Measurements from ENCODE around the gene SLC39A13.

Gene SLC39A13

GRCh38 chr11:47460571-47461235, 52.3 kb downstream of the SLC39A13 start:
- DNase-seq: no peak
- H3K4me3 ChIP-seq (ENCODE audit: low read length): no peak overlapping the region
- H3K36me3 ChIP-seq (replicated peaks; ENCODE audit: insufficient read depth, low read length): no peaks in the 10 kb centered on the region
- H3K79me2 ChIP-seq (ENCODE audit: low read length): 0 out of 2 replicates have a peak, but pooled peaks cover 4% of the 10 kb centered on the region
- H3K9me3 ChIP-seq (replicated peaks; ENCODE audit: insufficient read depth, low read length): no peaks in the 10 kb centered on the region
- no peak overlapping the region for H3K9ac ChIP-seq (ENCODE audit: low read length)
- H3F3A ChIP-seq (ENCODE audit: insufficient read depth, low read length): no peaks in the 10 kb centered on the region
- no peaks in the 10 kb centered on the region for H3K9me2 ChIP-seq (replicated peaks; ENCODE audit: insufficient read depth, low read length)
- H2AFZ ChIP-seq (ENCODE audit: low read length): no peak overlapping the region
- TF ChIP-seq EZH2 (optimal IDR thresholded peaks at IDR 0.05; ENCODE audit: low read depth, low read length) (no peak), EZH2phosphoT487 (IDR thresholded peaks at IDR 0.05; ENCODE audit: low read length) (no peak), CTCF (IDR thresholded peaks at IDR 0.05; ENCODE audit: low read length) (no peak)
- H4K20me1 ChIP-seq (ENCODE audit: insufficient read depth, low read length): no peaks in the 10 kb centered on the region
- no peaks in the 10 kb centered on the region for H3K27me3 ChIP-seq (replicated peaks; ENCODE audit: insufficient read depth, low read length)
- no peak overlapping the region for H3K4me2 ChIP-seq (ENCODE audit: low read depth, low read length)
- H3K4me1 ChIP-seq (ENCODE audit: low read length): no peaks in the 10 kb centered on the region
- no peak overlapping the region for H3K27ac ChIP-seq (ENCODE audit: low read length)

GRCh38 chr11:47461876-47462275, 53.5 kb downstream of the SLC39A13 start:
- DNase-seq: no peak
- Histone ChIP-seq H3K36me3 (replicated peaks; ENCODE audit: insufficient read depth, low read length) (no peaks in the 10 kb centered on the region), H3K9me3 (replicated peaks; ENCODE audit: insufficient read depth, low read length) (no peaks in the 10 kb centered on the region), H3K79me2 (ENCODE audit: low read length) (0 out of 2 replicates have a peak, but pooled peaks cover 7% of the 10 kb centered on the region), H3K9ac (ENCODE audit: low read length) (no peak overlapping the region), H3K9me2 (replicated peaks; ENCODE audit: insufficient read depth, low read length) (no peaks in the 10 kb centered on the region), H3K4me1 (ENCODE audit: low read length) (no peaks in the 10 kb centered on the region), H3F3A (ENCODE audit: insufficient read depth, low read length) (no peaks in the 10 kb centered on the region), H3K4me3 (ENCODE audit: low read length) (no peak overlapping the region), H4K20me1 (ENCODE audit: insufficient read depth, low read length) (no peaks in the 10 kb centered on the region), H3K4me2 (ENCODE audit: low read depth, low read length) (no peak overlapping the region), H3K27me3 (replicated peaks; ENCODE audit: insufficient read depth, low read length) (no peaks in the 10 kb centered on the region), H3K27ac (ENCODE audit: low read length) (no peak overlapping the region), H2AFZ (ENCODE audit: low read length) (no peak overlapping the region)
- TF ChIP-seq EZH2phosphoT487 (IDR thresholded peaks at IDR 0.05; ENCODE audit: low read length): no peak
- no peak for TF ChIP-seq EZH2 (optimal IDR thresholded peaks at IDR 0.05; ENCODE audit: low read depth, low read length)
- no peak for TF ChIP-seq CTCF (IDR thresholded peaks at IDR 0.05; ENCODE audit: low read length)

GRCh38 chr11:47464483-47464882, 56.1 kb downstream of the SLC39A13 start:
- DNase-seq: no peak
- H3K4me2 ChIP-seq (ENCODE audit: low read depth, low read length): no peak overlapping the region
- H4K20me1 ChIP-seq (ENCODE audit: insufficient read depth, low read length): no peaks in the 10 kb centered on the region
- no peaks in the 10 kb centered on the region for H3K27me3 ChIP-seq (replicated peaks; ENCODE audit: insufficient read depth, low read length)
- H3F3A ChIP-seq (ENCODE audit: insufficient read depth, low read length): no peaks in the 10 kb centered on the region
- no peak overlapping the region for H2AFZ ChIP-seq (ENCODE audit: low read length)
- H3K79me2 ChIP-seq (ENCODE audit: low read length): peaks cover 20% of the 10 kb centered on the region; the same call in 1 of the 2 replicates
- TF ChIP-seq CTCF (IDR thresholded peaks at IDR 0.05; ENCODE audit: low read length) (no peak), EZH2 (optimal IDR thresholded peaks at IDR 0.05; ENCODE audit: low read depth, low read length) (no peak), EZH2phosphoT487 (IDR thresholded peaks at IDR 0.05; ENCODE audit: low read length) (no peak)
- no peaks in the 10 kb centered on the region for H3K36me3 ChIP-seq (replicated peaks; ENCODE audit: insufficient read depth, low read length)
- H3K9me2 ChIP-seq (replicated peaks; ENCODE audit: insufficient read depth, low read length): no peaks in the 10 kb centered on the region
- no peaks in the 10 kb centered on the region for H3K9me3 ChIP-seq (replicated peaks; ENCODE audit: insufficient read depth, low read length)
- no peak overlapping the region for H3K4me3 ChIP-seq (ENCODE audit: low read length)
- H3K4me1 ChIP-seq (ENCODE audit: low read length): no peaks in the 10 kb centered on the region
- no peak overlapping the region for H3K27ac ChIP-seq (ENCODE audit: low read length)
- no peak overlapping the region for H3K9ac ChIP-seq (ENCODE audit: low read length)
